NB4 (cell line): Measurements from ENCODE around the gene AGBL4.

Experiments
- DNase-seq: peaks from one replicate; pipeline ENCODE4 v3.0.0; 2010; ENCODE audit warnings: low read depth
- H3K4me3 ChIP-seq: one replicate; pipeline ENCODE4 v1.5.1; 2011; ENCODE audit warnings: mild to moderate bottlenecking, low read depth, low read length, moderate library complexity
- MAX ChIP-seq: IDR thresholded peaks from 2 replicates; pipeline ENCODE4 v1.6.1; 2011; ENCODE audit warnings: low read depth, low read length
- MYC ChIP-seq: IDR thresholded peaks from 2 replicates; pipeline ENCODE4 v1.6.1; 2011; ENCODE audit warnings: low read depth, low read length
- POLR2A ChIP-seq: IDR thresholded peaks from 2 replicates; pipeline ENCODE4 v1.6.1; 2011; ENCODE audit warnings: mild to moderate bottlenecking; ENCODE audit not compliant: insufficient read length; ENCODE audit errors: extremely low read depth
- TF ChIP-seq, protein P1 (sequence below): IDR thresholded peaks from one replicate; pipeline ENCODE4 v1.5.1; 2012; ENCODE audit warnings: low read depth, low read length

Gene AGBL4

GRCh38 chr1:48572134-48572533, 1451.6 kb downstream of the AGBL4 start:
- TF ChIP-seq, protein P1, sequence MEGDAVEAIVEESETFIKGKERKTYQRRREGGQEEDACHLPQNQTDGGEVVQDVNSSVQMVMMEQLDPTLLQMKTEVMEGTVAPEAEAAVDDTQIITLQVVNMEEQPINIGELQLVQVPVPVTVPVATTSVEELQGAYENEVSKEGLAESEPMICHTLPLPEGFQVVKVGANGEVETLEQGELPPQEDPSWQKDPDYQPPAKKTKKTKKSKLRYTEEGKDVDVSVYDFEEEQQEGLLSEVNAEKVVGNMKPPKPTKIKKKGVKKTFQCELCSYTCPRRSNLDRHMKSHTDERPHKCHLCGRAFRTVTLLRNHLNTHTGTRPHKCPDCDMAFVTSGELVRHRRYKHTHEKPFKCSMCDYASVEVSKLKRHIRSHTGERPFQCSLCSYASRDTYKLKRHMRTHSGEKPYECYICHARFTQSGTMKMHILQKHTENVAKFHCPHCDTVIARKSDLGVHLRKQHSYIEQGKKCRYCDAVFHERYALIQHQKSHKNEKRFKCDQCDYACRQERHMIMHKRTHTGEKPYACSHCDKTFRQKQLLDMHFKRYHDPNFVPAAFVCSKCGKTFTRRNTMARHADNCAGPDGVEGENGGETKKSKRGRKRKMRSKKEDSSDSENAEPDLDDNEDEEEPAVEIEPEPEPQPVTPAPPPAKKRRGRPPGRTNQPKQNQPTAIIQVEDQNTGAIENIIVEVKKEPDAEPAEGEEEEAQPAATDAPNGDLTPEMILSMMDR: no peak
- no peak for TF ChIP-seq MYC
- no peak for TF ChIP-seq POLR2A
- TF ChIP-seq MAX: no peak
- H3K4me3 ChIP-seq: no peak overlapping the region
- DNase-seq: no peak

DNA sequence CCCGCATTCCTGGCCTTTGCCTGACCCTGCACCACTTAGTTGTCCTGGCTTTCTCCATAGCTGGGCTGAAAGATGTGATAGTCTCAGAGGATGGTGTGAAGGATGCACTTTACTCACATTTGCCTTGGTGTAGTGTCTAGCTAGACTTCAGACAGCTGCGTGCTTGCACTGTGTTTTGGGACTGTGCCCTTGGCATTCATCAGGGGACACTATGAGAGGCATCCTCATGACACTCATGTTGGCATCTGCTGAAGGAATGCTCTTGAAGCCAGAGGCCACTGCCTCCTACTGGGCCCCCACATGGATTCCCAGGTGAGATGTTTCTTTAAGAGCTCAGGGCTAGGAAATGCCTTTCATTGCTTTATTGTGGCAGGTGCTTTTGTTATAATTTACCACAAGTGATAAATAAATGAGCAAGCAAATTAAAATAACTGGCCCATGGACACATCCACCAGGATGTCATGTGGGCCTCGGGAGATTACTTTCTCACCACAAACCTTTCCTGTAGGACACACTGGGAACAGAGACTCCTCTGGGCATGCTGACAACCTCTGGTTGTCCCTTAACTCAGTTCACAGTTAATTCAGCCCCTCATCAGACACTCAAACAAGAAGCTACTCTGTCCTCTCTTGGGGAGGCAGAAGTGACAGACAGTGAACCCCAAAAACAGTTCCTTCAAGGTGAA, 1452.3 kb downstream of the AGBL4 start:
- TF ChIP-seq MAX (no peak), MYC (no peak), POLR2A (no peak)
- TF ChIP-seq, protein P1: no peak
- DNase-seq: no peak
- no peak overlapping the region for H3K4me3 ChIP-seq

- no peak overlapping the region for H3K4me3 ChIP-seq
- TF ChIP-seq POLR2A: no peak
- no peak for TF ChIP-seq MAX
- TF ChIP-seq, protein P1: no peak
- TF ChIP-seq MYC: no peak
- no peak for DNase-seq
Measured at GRCh38 chr1:48570568-48570967, 1453.2 kb downstream of the AGBL4 start.

DNA sequence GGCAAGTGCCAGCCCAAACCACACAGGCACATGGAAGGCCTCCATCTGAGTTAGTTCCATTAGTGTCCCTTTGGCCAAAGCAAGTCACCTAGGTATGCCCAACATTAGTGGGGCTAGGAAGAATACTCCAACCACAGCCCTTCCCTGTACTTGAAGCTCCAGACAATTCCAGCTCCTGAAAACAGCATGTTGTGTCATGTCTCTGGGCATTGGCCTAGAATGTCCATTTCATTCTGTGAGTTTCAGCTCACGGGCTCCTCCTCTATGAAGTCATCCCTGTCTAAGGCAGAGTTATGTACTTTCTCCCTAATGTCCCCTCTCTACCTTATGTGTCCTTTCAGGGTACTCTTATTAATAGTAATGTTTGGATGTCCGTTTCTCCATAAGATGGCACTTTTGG, 1455.3 kb downstream of the AGBL4 start:
- DNase-seq: no peak
- no peak overlapping the region for H3K4me3 ChIP-seq
- no peak for TF ChIP-seq MYC
- TF ChIP-seq POLR2A: no peak
- TF ChIP-seq, protein P1: no peak
- no peak for TF ChIP-seq MAX

GRCh38 chr1:48566492-48566891, 1457.3 kb downstream of the AGBL4 start:
- DNase-seq: no peak
- TF ChIP-seq MAX: no peak
- TF ChIP-seq MYC: no peak
- no peak for TF ChIP-seq POLR2A
- TF ChIP-seq, protein P1: no peak
- H3K4me3 ChIP-seq: no peak overlapping the region
